ENCODE measurements around the gene FFAR3.
"Not testable (repeated sequence)": the region's sequence is repeated elsewhere in the genome, so short reads cannot be mapped to it uniquely, and the experiment has no call there.

FFAR3 gene

GRCh38 chr19:35375505-35376307 is 17.4 kb downstream of the FFAR3 start:
- no peak for DNase-seq (ENCODE audit: low read depth)

- no peak for DNase-seq (ENCODE audit: low read depth)
These were observed 19.4 kb downstream of the FFAR3 start for GRCh38 chr19:35377656-35378055.

GRCh38 chr19:35378356-35378755 is 20.1 kb downstream of the FFAR3 start:
- DNase-seq (ENCODE audit: low read depth), result no peak

GRCh38 chr19:35379545-35379944 is 21.3 kb downstream of the FFAR3 start:
- DNase-seq (ENCODE audit: low read depth), result not testable (repeated sequence)

GRCh38 chr19:35379992-35380391 is 21.7 kb downstream of the FFAR3 start:
- DNase-seq (ENCODE audit: low read depth), result no peak

- no peak for DNase-seq (ENCODE audit: low read depth)
These were observed 22.3 kb downstream of the FFAR3 start for GRCh38 chr19:35380450-35381124.

- no peak for DNase-seq (ENCODE audit: low read depth)
These were observed 23.1 kb downstream of the FFAR3 start for GRCh38 chr19:35381318-35381717.

- no peak for DNase-seq (ENCODE audit: low read depth)
These were observed 23.7 kb downstream of the FFAR3 start for GRCh38 chr19:35381926-35382325.

GRCh38 chr19:35383536-35383935 is 25.3 kb downstream of the FFAR3 start:
- DNase-seq (ENCODE audit: low read depth), result no peak

GRCh38 chr19:35388277-35389054 is 30.2 kb downstream of the FFAR3 start:
- no peak for DNase-seq (ENCODE audit: low read depth)

- no peak for DNase-seq (ENCODE audit: low read depth)
These were observed 31.1 kb downstream of the FFAR3 start for GRCh38 chr19:35389192-35389861.

- no peak for DNase-seq (ENCODE audit: low read depth)
These were observed 34.8 kb downstream of the FFAR3 start for GRCh38 chr19:35392742-35393715.

GRCh38 chr19:35395382-35396199 is 37.3 kb downstream of the FFAR3 start:
- no peak for DNase-seq (ENCODE audit: low read depth)

- no peak for DNase-seq (ENCODE audit: low read depth)
These were observed 38.1 kb downstream of the FFAR3 start for GRCh38 chr19:35396240-35396885.

- no peak for DNase-seq (ENCODE audit: low read depth)
These were observed 38.8 kb downstream of the FFAR3 start for GRCh38 chr19:35397064-35397463.

- no peak for DNase-seq (ENCODE audit: low read depth)
These were observed 40.3 kb downstream of the FFAR3 start for GRCh38 chr19:35398570-35398969.

GRCh38 chr19:35399231-35399630 is 41.0 kb downstream of the FFAR3 start:
- DNase-seq (ENCODE audit: low read depth), result no peak

- DNase-seq (ENCODE audit: low read depth), result no peak
These were observed 41.9 kb downstream of the FFAR3 start for GRCh38 chr19:35399948-35400772.

- DNase-seq (ENCODE audit: low read depth), result no peak
These were observed 42.5 kb downstream of the FFAR3 start for GRCh38 chr19:35400773-35401100.

Data from iris pigment epithelial cell (primary cell).